IMR-90 (cell line): ENCODE measurements around the gene ZNF771. TPM values are rescaled to one million over a fixed set of nuclear protein-coding genes. Genes with fewer than 3 reads are reported as not detected.

Experiments used
- ATAC-seq: fragments of 200-7000 bp; cut with Tn5 transposase; 2 replicates; pipeline ENCODE4 v1.9.1; 2020; ENCODE audit warnings: low read depth, mild to moderate bottlenecking, moderate library complexity
- BruUV-seq: library from RNA; stranded (reverse); fragments of 400-500 nt; replicated peaks from 2 replicates; lab custom pipeline; 2021; lab: Mats Ljungman, UMichigan
- CTCF ChIA-PET: fragments of 300-600 bp; formaldehyde crosslinking; extraction: SDS; loops from one replicate; lab custom pipeline; 2021; ENCODE audit warnings: antibody characterized with exemption; lab: Yijun Ruan, JAX
- POLR2A ChIA-PET: fragments of 300-600 bp; sonication (Branson Sonifier 250); formaldehyde crosslinking; loops from one replicate; lab custom pipeline; 2022; ENCODE audit warnings: antibody characterized with exemption; ENCODE audit not compliant: unreplicated experiment; lab: Charles Lee
- DNase-seq: peaks from one replicate; pipeline ENCODE4 v3.0.0; 2013
- H2AFZ ChIP-seq: replicated peaks from 2 replicates; pipeline ENCODE3; 2013; ENCODE audit warnings: low read length, mild to moderate bottlenecking; ENCODE audit not compliant: poor library complexity
- H2AK5ac ChIP-seq: 2 replicates; pipeline ENCODE4 v1.6.1; 2013; ENCODE audit warnings: low read depth, low read length, inconsistent platforms
- H2AK9ac ChIP-seq: replicated peaks from 2 replicates; pipeline ENCODE3; 2013; ENCODE audit warnings: mild to moderate bottlenecking, low read depth, low read length, moderate library complexity; ENCODE audit not compliant: poor library complexity
- H2BK120ac ChIP-seq: 2 replicates; pipeline ENCODE4 v1.6.1; 2013; ENCODE audit warnings: low read depth, low read length, inconsistent platforms
- H2BK15ac ChIP-seq: 3 replicates; pipeline ENCODE4 v1.6.1; 2013; ENCODE audit warnings: low read depth, low read length, inconsistent platforms
- H2BK20ac ChIP-seq: 2 replicates; pipeline ENCODE4 v1.6.1; 2013; ENCODE audit warnings: low read depth, mild to moderate bottlenecking, inconsistent platforms, low read length, moderate library complexity
- H2BK5ac ChIP-seq: 2 replicates; pipeline ENCODE4 v1.6.1; 2013; ENCODE audit warnings: mild to moderate bottlenecking, low read depth, low read length, inconsistent platforms; ENCODE audit not compliant: poor library complexity, severe bottlenecking
- H3K14ac ChIP-seq: replicated peaks from 2 replicates; pipeline ENCODE4 v1.6.1; 2013; ENCODE audit warnings: low read depth, low read length, inconsistent platforms
- H3K18ac ChIP-seq: 2 replicates; pipeline ENCODE4 v1.6.1; 2013; ENCODE audit warnings: low read depth, low read length, control low read depth
- H3K23ac ChIP-seq: 2 replicates; pipeline ENCODE4 v1.6.1; 2013; ENCODE audit warnings: low read depth, low read length, inconsistent platforms
- H3K27ac ChIP-seq: 2 replicates; pipeline ENCODE4 v1.5.1; 2013; ENCODE audit warnings: mild to moderate bottlenecking, control low read depth, low read length; ENCODE audit not compliant: insufficient read depth
- H3K27me3 ChIP-seq: 2 replicates; pipeline ENCODE4 v1.6.1; 2013; ENCODE audit warnings: low read length; ENCODE audit not compliant: control insufficient read depth, insufficient read depth
- H3K36me3 ChIP-seq: 2 replicates; pipeline ENCODE4 v1.6.1; 2013; ENCODE audit warnings: low read length, mixed read lengths; ENCODE audit not compliant: control insufficient read depth, insufficient read depth
- H3K4ac ChIP-seq: 2 replicates; pipeline ENCODE4 v1.6.1; 2013; ENCODE audit warnings: low read depth, low read length, inconsistent platforms
- H3K4me1 ChIP-seq: 2 replicates; pipeline ENCODE4 v1.6.1; 2013; ENCODE audit warnings: low read length, mixed read lengths; ENCODE audit not compliant: control insufficient read depth, insufficient read depth
- H3K4me2 ChIP-seq: 2 replicates; pipeline ENCODE4 v1.6.1; 2013; ENCODE audit warnings: low read depth, mild to moderate bottlenecking, control low read depth, low read length, moderate library complexity
- H3K4me3 ChIP-seq: 2 replicates; pipeline ENCODE4 v1.5.1; 2013; ENCODE audit warnings: low read depth, mild to moderate bottlenecking, control low read depth, low read length, moderate library complexity; ENCODE audit not compliant: insufficient read depth
- H3K56ac ChIP-seq: 2 replicates; pipeline ENCODE4 v1.6.1; 2013; ENCODE audit warnings: low read length, inconsistent platforms; ENCODE audit not compliant: insufficient read depth; ENCODE audit errors: extremely low read depth
- H3K79me1 ChIP-seq, 2 experiments: 2 replicates each; pipeline ENCODE4 v1.6.1; 2013; ENCODE audit warnings: low read length in 2 of 2, inconsistent platforms in 1 of 2, low read depth in 1 of 2
- H3K9ac ChIP-seq: 2 replicates; pipeline ENCODE4 v1.6.1; 2013; ENCODE audit warnings: low read depth, low read length, control low read depth
- H3K9me1 ChIP-seq: 2 replicates; pipeline ENCODE4 v1.6.1; 2013; ENCODE audit warnings: low read length, inconsistent platforms; ENCODE audit not compliant: insufficient read depth
- H3K9me3 ChIP-seq: 2 replicates; pipeline ENCODE4 v1.6.1; 2013; ENCODE audit warnings: low read length; ENCODE audit not compliant: control insufficient read depth, insufficient read depth
- H4K20me1 ChIP-seq: 2 replicates; pipeline ENCODE4 v1.6.1; 2013; ENCODE audit warnings: low read length, inconsistent platforms; ENCODE audit not compliant: insufficient read depth
- H4K5ac ChIP-seq: 2 replicates; pipeline ENCODE4 v1.6.1; 2013; ENCODE audit warnings: mild to moderate bottlenecking, low read depth, low read length, control low read depth
- H4K8ac ChIP-seq, 2 experiments: 2 replicates each; pipeline ENCODE4 v1.6.1; 2013; ENCODE audit warnings: low read depth in 2 of 2, low read length in 2 of 2, control low read depth in 1 of 2, inconsistent platforms in 1 of 2
- H4K91ac ChIP-seq: 2 replicates; pipeline ENCODE4 v1.6.1; 2013; ENCODE audit warnings: low read depth, low read length, inconsistent platforms; ENCODE audit not compliant: insufficient read depth
- BHLHE40 ChIP-seq: fragments of 150-350 bp; IDR thresholded peaks from 2 replicates; pipeline ENCODE4 v1.6.1; 2016; ENCODE audit warnings: mild to moderate bottlenecking, low read depth, low read length
- CEBPB ChIP-seq: IDR thresholded peaks from 2 replicates; pipeline ENCODE4 v1.6.1; 2012; ENCODE audit warnings: low read depth, low read length, improper control_type of control experiment
- CHD1 ChIP-seq: IDR thresholded peaks from 2 replicates; pipeline ENCODE4 v1.6.1; 2012; ENCODE audit warnings: low read depth, low read length, improper control_type of control experiment
- ELK1 ChIP-seq: fragments of 150-350 bp; IDR thresholded peaks from 2 replicates; pipeline ENCODE4 v1.6.1; 2016; ENCODE audit warnings: low read depth, mild to moderate bottlenecking, low read length, moderate library complexity, borderline replicate concordance
- FOS ChIP-seq: fragments of 150-350 bp; IDR thresholded peaks from 2 replicates; pipeline ENCODE4 v1.6.1; 2016; ENCODE audit warnings: low read depth, low read length
- MAFK ChIP-seq: IDR thresholded peaks from 2 replicates; pipeline ENCODE4 v1.6.1; 2012; ENCODE audit warnings: low read depth, low read length, improper control_type of control experiment
- MAZ ChIP-seq: IDR thresholded peaks from 2 replicates; pipeline ENCODE4 v1.6.1; 2012; ENCODE audit warnings: low read depth, mild to moderate bottlenecking, low read length, improper control_type of control experiment, moderate library complexity, borderline replicate concordance
- MXI1 ChIP-seq: IDR thresholded peaks from 2 replicates; pipeline ENCODE4 v1.6.1; 2012; ENCODE audit warnings: low read depth, mild to moderate bottlenecking, low read length, moderate library complexity, borderline replicate concordance
- NFE2L2 ChIP-seq: fragments of 150-350 bp; IDR thresholded peaks from 2 replicates; pipeline ENCODE4 v1.6.1; 2016; ENCODE audit warnings: low read depth, mild to moderate bottlenecking, low read length
- POLR2A ChIP-seq: IDR thresholded peaks from 2 replicates; pipeline ENCODE4 v1.6.1; 2012; ENCODE audit warnings: mild to moderate bottlenecking, low read depth, low read length
- RAD21 ChIP-seq: IDR thresholded peaks from 2 replicates; pipeline ENCODE4 v1.6.1; 2012; ENCODE audit warnings: low read length, improper control_type of control experiment
- RCOR1 ChIP-seq: IDR thresholded peaks from 2 replicates; pipeline ENCODE4 v1.6.1; 2012; ENCODE audit warnings: mild to moderate bottlenecking, low read length, improper control_type of control experiment; ENCODE audit not compliant: insufficient replicate concordance
- RFX5 ChIP-seq: IDR thresholded peaks from 2 replicates; pipeline ENCODE4 v1.8.0; 2012; ENCODE audit warnings: low read depth, mild to moderate bottlenecking, low read length, moderate library complexity
- SMC3 ChIP-seq: fragments of 150-350 bp; IDR thresholded peaks from 2 replicates; pipeline ENCODE4 v1.6.1; 2016; ENCODE audit warnings: low read depth, mild to moderate bottlenecking, antibody characterized with exemption, low read length, moderate library complexity
- WGBS, 2 experiments: methylation state at CpG; one replicate each; pipeline versions ENCODE4 v1.1.5 to v1.1.7; 2013; ENCODE audit warnings: missing lambda C conversion rate in 2 of 2; ENCODE audit not compliant: insufficient read length in 1 of 2; ENCODE audit errors: extremely low coverage in 2 of 2; 5-methylcytosine and 5-hydroxymethylcytosine counted together
- dilution Hi-C: fragments of 300-500 bp; cut with HindIII; formaldehyde crosslinking; loops from one replicate; pipeline ENCODE4 v1.14.3; 2018; ENCODE audit warnings: low sequenced_read_pairs; ENCODE audit not compliant: unreplicated experiment
- in situ Hi-C: fragments of 300-500 bp; cut with MboI; formaldehyde crosslinking; loops from 3 replicates; pipeline ENCODE4 v1.14.3; 2019; ENCODE audit warnings: low sequenced_read_pairs, inconsistent platforms, mixed read lengths
- intact Hi-C: fragments of 100-400 bp; cut with micrococcal nuclease; formaldehyde crosslinking; loops from 2 replicates; pipeline ENCODE4 v1.10.0; 2022
- polyA plus RNA-seq, 3 experiments: library from polyadenylated mRNA; depleted of rRNA; stranded (reverse); fragments of >200 nt; gene quantifications; 2 replicates each; pipeline ENCODE4 v1.2.3, GENCODE V29; 2012; ENCODE audit warnings: low replicate concordance in 1 of 3
- total RNA-seq: library from RNA; depleted of rRNA; stranded (reverse); fragments of >200 nt; gene quantifications from 2 replicates; pipeline ENCODE4 v1.2.3, GENCODE V29; 2012
- TF ChIP-seq, protein P1 (sequence below): conservative IDR thresholded peaks from 2 replicates; pipeline ENCODE4 v1.5.1; 2012; ENCODE audit warnings: mild to moderate bottlenecking, low read depth, low read length, improper control_type of control experiment
- TF ChIP-seq, protein P2 (sequence below): fragments of 150-350 bp; IDR thresholded peaks from 2 replicates; pipeline ENCODE4 v1.6.1; 2017; ENCODE audit warnings: mild to moderate bottlenecking, antibody characterized with exemption, low read length, low read depth

The ZNF771 gene
- total and polyA plus RNA-seq, 2 of the 4 experiments (the other 2 are of a cell fraction): 5.2 to 10.9 TPM

GRCh38 chr16:30456302-30456701 is 48.9 kb downstream of the ZNF771 start:
- Histone ChIP-seq H2AK9ac (no peak overlapping the region), H2AFZ (no peak overlapping the region), H3K9me1 (no peaks in the 10 kb centered on the region), H2BK20ac (no peak overlapping the region), H3K79me1 (no peaks in the 10 kb centered on the region), H3K23ac (no peak overlapping the region), H2AK5ac (no peak overlapping the region), H4K91ac (no peak overlapping the region), H3K18ac (no peak overlapping the region), H3K36me3 (no peaks in the 10 kb centered on the region), H3K4me2 (no peak overlapping the region), H4K8ac (no peak overlapping the region), H3K9ac (no peak overlapping the region), H2BK5ac (no peak overlapping the region), H3K56ac (no peak overlapping the region), H3K4me1 (no peaks in the 10 kb centered on the region), H4K5ac (no peak overlapping the region), H3K4ac (no peak overlapping the region), H2BK120ac (no peak overlapping the region), H2BK15ac (no peak overlapping the region), H3K9me3 (no peaks in the 10 kb centered on the region), H3K14ac (no peak overlapping the region), H3K27me3 (peaks cover 26% of the 10 kb centered on the region), H3K4me3 (no peak overlapping the region), H4K20me1 (no peaks in the 10 kb centered on the region), H3K27ac (no peak overlapping the region)
- intact Hi-C loops (no loop called here), dilution Hi-C loops (no loop called here), in situ Hi-C loops (no loop called here)
- ChIA-PET POLR2A (no interaction called here), CTCF (interaction anchor here (0.8 to 1.3 kb wide), 2 partner anchors 12 to 26 kb away, joined by 3 to 4 read pairs; partner anchors contain the start of gene DCTPP1)
- ATAC-seq (no peak), DNase-seq (no peak)
- TF ChIP-seq FOS (no peak), POLR2A (no peak), RFX5 (no peak), BHLHE40 (no peak), ELK1 (no peak), RAD21 (no peak), MAZ (no peak), CHD1 (no peak), MXI1 (no peak), CEBPB (no peak), NFE2L2 (no peak), SMC3 (no peak), MAFK (no peak), RCOR1 (no peak)
- TF ChIP-seq, protein P1, sequence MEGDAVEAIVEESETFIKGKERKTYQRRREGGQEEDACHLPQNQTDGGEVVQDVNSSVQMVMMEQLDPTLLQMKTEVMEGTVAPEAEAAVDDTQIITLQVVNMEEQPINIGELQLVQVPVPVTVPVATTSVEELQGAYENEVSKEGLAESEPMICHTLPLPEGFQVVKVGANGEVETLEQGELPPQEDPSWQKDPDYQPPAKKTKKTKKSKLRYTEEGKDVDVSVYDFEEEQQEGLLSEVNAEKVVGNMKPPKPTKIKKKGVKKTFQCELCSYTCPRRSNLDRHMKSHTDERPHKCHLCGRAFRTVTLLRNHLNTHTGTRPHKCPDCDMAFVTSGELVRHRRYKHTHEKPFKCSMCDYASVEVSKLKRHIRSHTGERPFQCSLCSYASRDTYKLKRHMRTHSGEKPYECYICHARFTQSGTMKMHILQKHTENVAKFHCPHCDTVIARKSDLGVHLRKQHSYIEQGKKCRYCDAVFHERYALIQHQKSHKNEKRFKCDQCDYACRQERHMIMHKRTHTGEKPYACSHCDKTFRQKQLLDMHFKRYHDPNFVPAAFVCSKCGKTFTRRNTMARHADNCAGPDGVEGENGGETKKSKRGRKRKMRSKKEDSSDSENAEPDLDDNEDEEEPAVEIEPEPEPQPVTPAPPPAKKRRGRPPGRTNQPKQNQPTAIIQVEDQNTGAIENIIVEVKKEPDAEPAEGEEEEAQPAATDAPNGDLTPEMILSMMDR: no peak
- TF ChIP-seq, protein P2, sequence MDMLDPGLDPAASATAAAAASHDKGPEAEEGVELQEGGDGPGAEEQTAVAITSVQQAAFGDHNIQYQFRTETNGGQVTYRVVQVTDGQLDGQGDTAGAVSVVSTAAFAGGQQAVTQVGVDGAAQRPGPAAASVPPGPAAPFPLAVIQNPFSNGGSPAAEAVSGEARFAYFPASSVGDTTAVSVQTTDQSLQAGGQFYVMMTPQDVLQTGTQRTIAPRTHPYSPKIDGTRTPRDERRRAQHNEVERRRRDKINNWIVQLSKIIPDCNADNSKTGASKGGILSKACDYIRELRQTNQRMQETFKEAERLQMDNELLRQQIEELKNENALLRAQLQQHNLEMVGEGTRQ: no peak
- no CpG with 5 or more reads among the region's 1 CpG for WGBS, 2 experiments
- no TSS peak for BruUV-seq
